K562 (cell line): Measurements from ENCODE around the gene SERTAD3. TPM values are rescaled to one million over a fixed set of nuclear protein-coding genes. Genes with fewer than 3 reads are reported as not detected.

ENCODE experiments used
- CHD2 ChIP-seq: IDR thresholded peaks from 2 replicates; pipeline ENCODE4 v1.6.1; 2011; ENCODE audit warnings: low read depth, low read length
- HNRNPK ChIP-seq: fragments of 200-400 bp; formaldehyde crosslinking; IDR thresholded peaks from one replicate; pipeline ENCODE4 v1.6.1; 2018; ENCODE audit warnings: mild to moderate bottlenecking, low read depth, low read length; ENCODE audit not compliant: poor library complexity, severe bottlenecking
- HOXB6 ChIP-seq: fragments of 250-450 bp; sonication (Bioruptor Pico); IDR thresholded peaks from 2 replicates; pipeline ENCODE4 v1.5.1; 2022; ENCODE audit warnings: mild to moderate bottlenecking, borderline replicate concordance
- HSF4 ChIP-seq: fragments of 250-450 bp; sonication (Bioruptor Pico); IDR thresholded peaks from 2 replicates; pipeline ENCODE4 v2.1.2; 2022; ENCODE audit warnings: mild to moderate bottlenecking, moderate library complexity, borderline replicate concordance
- KDM2B ChIP-seq: fragments of 250-450 bp; sonication (Bioruptor Pico); IDR thresholded peaks from 2 replicates; pipeline ENCODE4 v1.8.0; 2021; ENCODE audit warnings: mild to moderate bottlenecking, moderate library complexity
- KLF16 ChIP-seq: IDR thresholded peaks from 2 replicates; pipeline ENCODE4 v1.6.1; 2016; ENCODE audit warnings: antibody characterized with exemption
- MAZ ChIP-seq, 2 experiments: fragments of 450-650 bp in 1 of 2; sonication (generic) in 1 of 2; formaldehyde crosslinking; IDR thresholded peaks in 1 of 2; conservative IDR thresholded peaks in 1 of 2; 2 replicates each; pipeline versions ENCODE4 v1.4.0 to v1.5.0; 2020; ENCODE audit warnings: mild to moderate bottlenecking in 1 of 2, missing genetic modification reagents in 1 of 2
- MCM2 ChIP-seq: fragments of 450-650 bp; IDR thresholded peaks from 2 replicates; pipeline ENCODE4 v1.6.1; 2017; ENCODE audit warnings: low read depth, mild to moderate bottlenecking
- MED1 ChIP-seq: sonication (generic); formaldehyde crosslinking; IDR thresholded peaks from 2 replicates; pipeline ENCODE4 v1.8.1; 2023; ENCODE audit warnings: missing genetic modification reagents, borderline replicate concordance
- MEF2D ChIP-seq: conservative IDR thresholded peaks from 2 replicates; pipeline ENCODE4 v1.6.1; 2016; ENCODE audit warnings: low read depth, missing genetic modification characterization, missing compliant biosample characterization
- MXI1 ChIP-seq: IDR thresholded peaks from 2 replicates; pipeline ENCODE4 v1.6.1; 2011; ENCODE audit warnings: low read depth, mild to moderate bottlenecking, improper control_type of control experiment, low read length
- NFYB ChIP-seq: IDR thresholded peaks from 2 replicates; pipeline ENCODE4 v1.6.1; 2011; ENCODE audit warnings: mild to moderate bottlenecking, moderate library complexity; ENCODE audit not compliant: insufficient read length; ENCODE audit errors: extremely low read depth
- PCBP1 ChIP-seq: fragments of 200-400 bp; formaldehyde crosslinking; IDR thresholded peaks from 2 replicates; pipeline ENCODE4 v1.6.1; 2018; ENCODE audit warnings: mild to moderate bottlenecking, low read depth, low read length; ENCODE audit not compliant: poor library complexity, severe bottlenecking
- POU5F1 ChIP-seq: fragments of 150-350 bp; IDR thresholded peaks from 2 replicates; pipeline ENCODE4 v1.6.1; 2014; ENCODE audit warnings: borderline replicate concordance, low read length, low read depth, mild to moderate bottlenecking; ENCODE audit not compliant: partially characterized antibody
- ZKSCAN3 ChIP-seq: fragments of 250-450 bp; sonication (Bioruptor Pico); IDR thresholded peaks from 2 replicates; pipeline ENCODE4 v1.4.0; 2020
- ZNF217 ChIP-seq: sonication (generic); formaldehyde crosslinking; IDR thresholded peaks from 2 replicates; pipeline ENCODE4 v1.8.0; 2022; ENCODE audit warnings: mild to moderate bottlenecking, missing genetic modification reagents
- ZNF253 ChIP-seq: fragments of 250-450 bp; sonication (Bioruptor Pico); conservative IDR thresholded peaks from 2 replicates; pipeline ENCODE4 v1.6.1; 2021; ENCODE audit warnings: mild to moderate bottlenecking
- ZNF274 ChIP-seq: IDR thresholded peaks from 2 replicates; pipeline ENCODE4 v1.6.1; 2011; ENCODE audit warnings: low read depth, mild to moderate bottlenecking, low read length, moderate library complexity, borderline replicate concordance
- polyA plus RNA-seq, 8 experiments: library from polyadenylated mRNA; depleted of rRNA in 4 of 8; stranded (reverse) in 5 of 8; unstranded in 3 of 8; fragments of >200 nt; fragmentation: Nextera tagmentation in 2 of 8; fragmentation: Illumina TruSeq in 1 of 8; extraction: Ambion mirVana in 2 of 8; extraction: Trizol in 1 of 8; gene quantifications; 2 replicates each; pipeline versions ENCODE4 v1.2.1 to v1.2.3, GENCODE V29; 2011 to 2014; ENCODE audit warnings: inconsistent platforms in 1 of 8, missing spikeins in 1 of 8
- total RNA-seq, 7 experiments: library from RNA; depleted of rRNA in 6 of 7; stranded (reverse); fragments of >200 nt in 6 of 7; fragmentation: Illumina TruSeq in 2 of 7; extraction: Trizol in 2 of 7; gene quantifications; 2 replicates each; pipeline versions ENCODE4 v1.2.1 to v1.2.3, GENCODE V29; 2011 to 2021; ENCODE audit warnings: low replicate concordance in 1 of 7
- TF ChIP-seq, protein P1 (sequence below), 2 experiments: fragments of 450-650 bp; IDR thresholded peaks; 2 replicates each; pipeline ENCODE4 v1.6.1; 2016
- TF ChIP-seq, protein P2 (sequence below): fragments of 250-450 bp; sonication (Bioruptor Pico); IDR thresholded peaks from 2 replicates; pipeline ENCODE4 v1.9.0; 2021; ENCODE audit warnings: mild to moderate bottlenecking, inconsistent platforms

SERTAD3 gene
- total and polyA plus RNA-seq, 9 of the 15 experiments (the other 6 are each of a cell fraction or from before 2014, with no cell fraction given) = 5.4 to 28.9 (median 17.5) TPM

DNA sequence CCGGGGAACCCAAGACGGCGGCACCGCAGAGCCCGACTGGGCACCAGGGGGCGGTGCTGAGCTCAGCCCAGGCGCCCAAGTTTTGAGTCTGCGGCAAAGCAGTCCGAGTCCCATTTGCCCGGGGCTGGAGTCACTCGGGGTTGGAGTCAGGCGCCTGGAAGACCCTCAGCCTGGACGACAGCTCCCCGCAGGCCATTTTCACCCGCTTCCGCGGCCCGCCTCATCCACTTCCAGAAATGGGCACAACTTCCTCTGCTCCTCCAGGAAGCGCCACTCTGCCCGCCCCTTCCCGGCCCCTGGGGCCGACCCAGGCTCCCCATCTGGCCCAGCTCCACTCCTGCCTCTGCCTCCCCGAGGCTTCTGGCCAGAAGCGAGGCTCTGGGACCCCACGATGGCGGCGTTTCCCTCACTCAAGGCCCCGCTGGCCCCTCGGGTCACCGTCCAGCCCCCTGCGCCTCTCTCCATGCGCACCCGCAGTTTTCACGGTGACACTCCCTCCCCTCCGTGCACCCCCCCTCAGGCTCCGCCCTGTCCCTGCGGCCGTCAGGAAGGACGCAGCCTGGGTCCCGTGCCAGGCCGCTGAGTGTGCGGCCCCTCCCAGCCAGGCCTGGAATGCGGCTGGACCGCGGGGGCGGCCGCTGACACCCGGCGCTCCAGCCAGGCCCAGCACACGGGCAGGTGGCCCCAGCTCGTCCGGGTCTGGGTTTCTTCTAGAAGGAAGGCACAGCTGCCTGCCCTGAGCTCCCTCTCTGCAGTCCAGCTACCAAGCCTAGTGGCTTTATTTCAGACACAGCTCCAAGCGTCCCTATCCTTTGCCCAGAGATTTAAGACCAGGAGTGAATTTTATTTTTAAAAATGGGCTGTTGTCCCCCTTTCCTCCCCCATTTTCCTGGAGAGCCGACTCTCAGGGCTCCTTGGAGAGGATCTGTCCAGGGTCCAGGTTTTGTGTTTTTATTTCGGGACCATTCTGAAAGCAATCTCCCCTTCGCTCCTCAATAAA is 23.1 kb downstream of the SERTAD3 start (continued):
- no peak for TF ChIP-seq ZNF217 (CRISPR knock-in tag)
- peak; percentile 56 for TF ChIP-seq KLF16
- TF ChIP-seq HNRNPK = no peak
- TF ChIP-seq, protein P1, sequence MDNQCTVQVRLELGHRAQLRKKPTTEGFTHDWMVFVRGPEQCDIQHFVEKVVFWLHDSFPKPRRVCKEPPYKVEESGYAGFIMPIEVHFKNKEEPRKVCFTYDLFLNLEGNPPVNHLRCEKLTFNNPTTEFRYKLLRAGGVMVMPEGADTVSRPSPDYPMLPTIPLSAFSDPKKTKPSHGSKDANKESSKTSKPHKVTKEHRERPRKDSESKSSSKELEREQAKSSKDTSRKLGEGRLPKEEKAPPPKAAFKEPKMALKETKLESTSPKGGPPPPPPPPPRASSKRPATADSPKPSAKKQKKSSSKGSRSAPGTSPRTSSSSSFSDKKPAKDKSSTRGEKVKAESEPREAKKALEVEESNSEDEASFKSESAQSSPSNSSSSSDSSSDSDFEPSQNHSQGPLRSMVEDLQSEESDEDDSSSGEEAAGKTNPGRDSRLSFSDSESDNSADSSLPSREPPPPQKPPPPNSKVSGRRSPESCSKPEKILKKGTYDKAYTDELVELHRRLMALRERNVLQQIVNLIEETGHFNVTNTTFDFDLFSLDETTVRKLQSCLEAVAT (IDR thresholded peaks at IDR 0.05) = peak in 1 of 2 experiments; percentile 71; a peak in 1 of 4 replicates
- TF ChIP-seq MAZ (CRISPR knock-in tag; conservative IDR thresholded peaks at IDR 0.05 in 1 of 2, IDR thresholded peaks at IDR 0.05 in 1 of 2) = peak; percentile 97 to 100
- TF ChIP-seq MED1 = no peak
- no peak for TF ChIP-seq NFYB
- no peak for TF ChIP-seq HOXB6 (CRISPR knock-in tag)
- TF ChIP-seq, protein P2, sequence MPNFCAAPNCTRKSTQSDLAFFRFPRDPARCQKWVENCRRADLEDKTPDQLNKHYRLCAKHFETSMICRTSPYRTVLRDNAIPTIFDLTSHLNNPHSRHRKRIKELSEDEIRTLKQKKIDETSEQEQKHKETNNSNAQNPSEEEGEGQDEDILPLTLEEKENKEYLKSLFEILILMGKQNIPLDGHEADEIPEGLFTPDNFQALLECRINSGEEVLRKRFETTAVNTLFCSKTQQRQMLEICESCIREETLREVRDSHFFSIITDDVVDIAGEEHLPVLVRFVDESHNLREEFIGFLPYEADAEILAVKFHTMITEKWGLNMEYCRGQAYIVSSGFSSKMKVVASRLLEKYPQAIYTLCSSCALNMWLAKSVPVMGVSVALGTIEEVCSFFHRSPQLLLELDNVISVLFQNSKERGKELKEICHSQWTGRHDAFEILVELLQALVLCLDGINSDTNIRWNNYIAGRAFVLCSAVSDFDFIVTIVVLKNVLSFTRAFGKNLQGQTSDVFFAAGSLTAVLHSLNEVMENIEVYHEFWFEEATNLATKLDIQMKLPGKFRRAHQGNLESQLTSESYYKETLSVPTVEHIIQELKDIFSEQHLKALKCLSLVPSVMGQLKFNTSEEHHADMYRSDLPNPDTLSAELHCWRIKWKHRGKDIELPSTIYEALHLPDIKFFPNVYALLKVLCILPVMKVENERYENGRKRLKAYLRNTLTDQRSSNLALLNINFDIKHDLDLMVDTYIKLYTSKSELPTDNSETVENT = 0 out of 2 replicates have a peak, but pooled peaks have one; percentile 60
- TF ChIP-seq MCM2 = no peak
- TF ChIP-seq KDM2B (CRISPR knock-in tag) = no peak
- no peak for TF ChIP-seq CHD2
- no peak for TF ChIP-seq POU5F1
- TF ChIP-seq HSF4 (CRISPR knock-in tag) = no peak
- TF ChIP-seq ZNF253 (CRISPR knock-in tag) = no peak
- no peak; the same call in 1 of the 2 replicates for TF ChIP-seq ZNF274
- no peak for TF ChIP-seq PCBP1
- no peak for TF ChIP-seq MEF2D (tag)
- no peak for TF ChIP-seq ZKSCAN3 (CRISPR knock-in tag)
- 0 out of 2 replicates have a peak, but pooled peaks have one; percentile 44 for TF ChIP-seq MXI1
